GM19455 (cell line): ENCODE results near the gene CFAP58.

Experiments
- ATAC-seq: cut with Tn5 transposase; IDR thresholded peaks from one replicate; pipeline ENCODE4 v1.9.1; 2021; ENCODE audit not compliant: unreplicated experiment

The CFAP58 gene

DNA sequence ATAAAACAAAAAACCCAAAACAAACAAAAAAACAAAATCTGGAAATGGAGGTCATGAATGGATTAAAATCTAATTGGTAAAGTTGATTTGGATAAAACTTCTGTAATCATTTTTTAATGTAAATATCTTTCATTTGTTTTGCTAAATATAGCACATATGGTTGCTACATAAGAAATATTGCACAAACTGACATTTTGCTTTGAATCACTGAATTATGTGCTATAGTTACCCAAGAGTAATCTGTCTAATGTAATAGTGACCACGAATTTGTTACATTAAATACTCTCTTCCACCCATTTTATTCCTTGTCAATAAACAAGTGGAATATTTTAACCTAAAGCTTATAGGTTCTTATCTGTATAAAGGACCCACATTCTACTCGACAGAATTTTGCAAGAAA lies 6.2 kb downstream of the CFAP58 start:
- ATAC-seq, result no peak

DNA sequence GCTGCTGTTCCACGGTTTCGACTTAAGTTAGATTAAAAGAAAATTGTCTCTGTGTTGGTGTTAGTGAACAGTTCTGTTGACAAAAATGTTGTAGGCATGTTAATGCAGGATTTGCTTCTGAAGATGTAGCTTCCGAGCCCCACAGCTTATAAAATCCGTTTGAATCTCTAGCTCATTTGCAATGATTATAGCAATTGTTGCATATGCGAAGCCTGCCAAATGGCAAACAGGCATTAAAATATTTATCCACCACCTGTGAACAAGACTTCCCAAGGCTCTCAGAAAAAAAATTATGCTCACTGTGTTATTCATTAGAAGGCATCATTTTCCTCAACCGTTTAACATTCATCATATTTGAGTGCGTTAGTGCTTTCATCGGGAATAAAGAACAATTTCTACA lies 14.3 kb downstream of the CFAP58 start:
- ATAC-seq, result no peak

- ATAC-seq, result no peak
Observed at GRCh38 chr10:104368381-104368780, 14.7 kb downstream of the CFAP58 start.

GRCh38 chr10:104371753-104372152 lies 18.1 kb downstream of the CFAP58 start:
- ATAC-seq, result no peak

DNA sequence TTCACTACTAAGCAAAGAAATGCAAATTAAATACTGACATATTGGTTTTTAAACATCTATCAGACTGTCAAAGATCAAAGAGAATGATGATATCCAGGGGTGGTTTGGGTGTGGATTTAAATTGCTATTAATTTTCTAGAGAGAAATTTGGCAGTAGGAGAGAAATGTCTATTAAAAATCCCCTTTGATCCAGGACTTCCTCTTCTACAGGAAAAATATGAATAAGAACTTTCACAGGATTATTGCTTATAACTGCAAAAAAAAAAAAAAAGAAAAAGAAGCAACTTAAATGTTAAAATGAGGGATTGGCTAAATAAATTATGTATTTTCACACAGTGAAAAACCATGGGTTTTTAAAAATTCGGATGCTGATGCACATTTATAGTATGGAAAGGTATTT lies 21.0 kb downstream of the CFAP58 start:
- ATAC-seq, result no peak

DNA sequence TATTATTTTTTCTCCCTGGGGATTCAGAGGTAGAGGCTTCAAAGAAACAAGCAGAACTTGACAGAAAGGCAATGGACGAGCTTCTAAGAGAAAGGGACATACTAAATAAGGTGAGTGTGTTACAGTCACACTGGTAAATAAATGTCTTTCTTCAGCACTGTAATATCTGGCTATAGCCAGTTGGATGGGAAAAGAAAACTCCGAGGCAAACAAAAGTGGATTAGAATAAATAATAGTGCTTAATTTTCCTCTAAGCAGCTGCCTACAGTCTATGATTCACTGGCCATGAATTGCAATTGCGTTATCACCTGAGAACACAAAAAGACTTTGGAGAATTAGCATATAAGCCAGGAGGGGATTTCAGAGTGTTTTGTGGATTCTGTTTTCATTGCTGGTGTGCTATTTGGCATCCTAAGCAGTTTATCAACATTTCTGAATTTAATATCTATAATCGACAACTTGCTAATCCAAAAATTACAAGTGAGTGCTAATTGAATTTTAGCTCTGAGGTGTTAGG lies 23.2 kb downstream of the CFAP58 start:
- no peak for ATAC-seq

- no peak for ATAC-seq
Observed at GRCh38 chr10:104380336-104380735, 26.7 kb downstream of the CFAP58 start.

DNA sequence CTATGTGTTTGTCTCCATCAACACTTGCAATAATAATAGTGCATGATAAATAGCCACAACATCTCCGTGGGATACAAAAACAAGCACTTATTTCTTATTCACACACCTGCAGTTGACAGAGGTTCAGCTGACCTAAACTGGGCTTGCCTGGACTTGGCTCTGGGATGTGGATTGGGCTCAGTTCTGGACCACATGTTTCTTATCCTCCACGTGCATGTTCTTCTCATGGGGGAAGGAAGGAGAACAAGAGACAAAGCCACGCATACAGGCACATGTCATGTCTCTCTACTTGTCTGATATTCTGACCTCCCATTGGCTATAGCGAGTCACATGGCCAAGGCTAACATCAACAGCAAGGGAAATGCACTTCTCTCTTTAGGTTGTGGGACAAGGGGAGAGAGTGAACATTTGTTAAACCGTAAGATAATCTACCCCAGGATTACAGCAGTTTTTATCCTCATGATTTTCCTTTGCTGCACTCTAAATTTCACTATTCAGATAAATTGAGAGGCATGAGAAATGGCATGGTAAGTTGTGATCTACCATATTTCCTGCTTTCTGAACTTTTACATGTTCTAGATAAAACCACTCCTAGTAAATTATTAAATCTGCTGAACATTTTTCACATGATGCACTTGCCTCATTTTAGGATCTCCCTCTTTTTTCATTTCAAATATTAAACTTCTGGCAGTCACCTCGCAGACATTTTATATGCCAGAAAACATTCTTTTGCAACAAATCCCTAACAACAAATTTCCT lies 33.7 kb downstream of the CFAP58 start:
- ATAC-seq, result peak; percentile 53

GRCh38 chr10:104388830-104389229 lies 35.2 kb downstream of the CFAP58 start:
- ATAC-seq, result no peak

GRCh38 chr10:104391150-104391968 lies 37.7 kb downstream of the CFAP58 start:
- ATAC-seq, result no peak

DNA sequence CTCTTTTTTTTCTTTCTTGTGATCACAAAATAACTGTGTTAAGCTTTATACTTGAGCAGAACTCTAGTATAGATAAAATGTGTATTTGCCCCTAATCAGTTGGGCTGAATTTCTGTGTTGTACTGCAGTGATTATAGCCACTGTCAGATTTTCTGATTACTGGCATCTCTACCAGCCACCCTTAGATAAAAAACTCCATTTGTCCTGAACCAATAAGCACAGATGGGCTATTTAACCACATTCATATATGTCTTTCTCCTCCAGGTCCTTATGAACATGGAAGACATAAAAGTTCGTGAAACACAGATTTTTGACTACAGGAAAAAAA lies 38.3 kb downstream of the CFAP58 start:
- no peak for ATAC-seq

DNA sequence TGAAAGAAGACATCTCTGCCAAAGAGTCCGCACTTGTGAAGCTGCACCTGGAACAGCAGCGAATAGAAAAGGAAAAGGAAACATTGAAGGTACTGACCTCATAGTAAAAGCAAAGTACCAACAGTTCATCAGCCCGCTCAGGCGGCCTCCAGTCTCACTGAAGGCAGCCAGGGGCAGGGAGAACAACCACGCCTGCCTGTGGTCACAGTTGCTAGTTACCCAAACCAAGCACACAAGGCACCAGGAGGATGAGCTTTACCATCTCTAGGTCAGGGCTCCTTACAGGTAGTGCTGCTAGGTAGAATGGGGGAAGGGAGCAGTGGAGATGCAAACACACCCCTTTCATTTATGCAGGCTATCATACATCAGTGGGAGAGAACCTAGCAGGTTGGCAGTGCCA lies 39.8 kb downstream of the CFAP58 start:
- no peak for ATAC-seq

DNA sequence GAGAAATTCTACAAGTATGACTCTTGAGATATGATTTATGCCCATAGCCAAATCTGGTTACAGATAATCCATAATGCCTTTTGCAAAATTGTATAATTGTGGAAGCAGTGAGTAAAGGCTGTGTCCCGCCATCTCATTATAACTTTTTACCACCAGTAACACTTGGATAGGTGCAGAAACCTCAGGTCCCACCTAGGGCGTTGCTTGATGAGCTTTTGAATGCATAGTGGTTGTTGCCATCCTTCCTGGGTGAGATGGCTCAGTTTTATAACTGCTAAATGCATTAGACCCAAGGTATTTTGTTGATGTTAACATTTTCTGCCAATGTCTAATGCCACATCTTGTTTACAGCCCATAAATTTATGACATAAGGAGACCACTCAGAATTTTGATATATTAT lies 42.9 kb downstream of the CFAP58 start:
- ATAC-seq, result no peak

GRCh38 chr10:104403636-104404035 lies 50.0 kb downstream of the CFAP58 start:
- ATAC-seq, result no peak

GRCh38 chr10:104406715-104407650 lies 53.4 kb downstream of the CFAP58 start:
- no peak for ATAC-seq

GRCh38 chr10:104413528-104413927 lies 59.9 kb downstream of the CFAP58 start:
- no peak for ATAC-seq

DNA sequence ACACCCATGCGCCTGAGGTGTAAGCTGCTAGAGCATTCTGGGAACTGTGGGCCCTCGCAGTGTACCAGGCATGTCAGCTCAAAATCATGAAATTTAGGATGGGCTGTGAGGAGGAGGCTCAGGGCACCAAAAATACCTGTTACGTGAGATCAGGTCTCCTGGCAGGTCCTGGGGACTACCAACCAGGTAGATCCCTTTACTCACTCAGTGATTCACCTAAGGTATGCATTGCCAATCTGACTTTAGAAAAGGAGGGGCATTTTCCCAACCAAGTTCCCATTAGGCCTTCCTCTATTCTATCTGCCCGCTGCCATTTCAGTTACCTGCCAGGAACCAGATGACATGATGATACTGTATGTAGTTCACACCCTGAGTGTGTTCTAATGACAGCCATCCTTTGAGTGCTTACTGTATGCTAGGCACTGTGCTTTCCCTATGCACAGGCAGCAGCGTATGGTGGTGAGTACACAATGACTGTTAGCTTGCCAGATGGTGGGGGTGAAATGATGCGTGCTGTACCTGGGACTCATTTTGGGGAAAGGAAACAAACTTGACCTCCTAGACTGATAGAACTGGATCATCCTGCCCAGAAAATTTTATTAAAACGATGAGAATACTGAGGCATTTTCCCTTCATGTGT lies 62.0 kb downstream of the CFAP58 start:
- no peak for ATAC-seq

DNA sequence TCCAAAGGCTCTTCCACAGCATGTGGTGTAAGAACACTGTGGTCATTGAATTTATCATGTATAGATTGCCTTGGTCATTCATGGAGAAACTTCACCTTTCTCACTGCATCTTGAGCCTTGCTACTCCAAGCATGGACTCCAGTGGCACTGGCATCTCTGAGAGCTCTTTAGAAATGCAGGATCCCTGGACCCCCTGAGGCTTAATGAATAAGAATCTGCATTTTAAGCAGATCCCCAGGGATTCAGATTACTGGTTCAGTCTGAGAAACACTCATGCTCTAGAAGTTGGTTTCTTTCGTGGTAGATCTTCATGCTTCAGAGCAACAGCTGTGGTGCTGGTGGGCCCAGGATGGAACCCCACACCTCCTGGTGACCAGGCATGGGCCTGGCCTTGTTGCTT lies 63.2 kb downstream of the CFAP58 start:
- no peak for ATAC-seq

DNA sequence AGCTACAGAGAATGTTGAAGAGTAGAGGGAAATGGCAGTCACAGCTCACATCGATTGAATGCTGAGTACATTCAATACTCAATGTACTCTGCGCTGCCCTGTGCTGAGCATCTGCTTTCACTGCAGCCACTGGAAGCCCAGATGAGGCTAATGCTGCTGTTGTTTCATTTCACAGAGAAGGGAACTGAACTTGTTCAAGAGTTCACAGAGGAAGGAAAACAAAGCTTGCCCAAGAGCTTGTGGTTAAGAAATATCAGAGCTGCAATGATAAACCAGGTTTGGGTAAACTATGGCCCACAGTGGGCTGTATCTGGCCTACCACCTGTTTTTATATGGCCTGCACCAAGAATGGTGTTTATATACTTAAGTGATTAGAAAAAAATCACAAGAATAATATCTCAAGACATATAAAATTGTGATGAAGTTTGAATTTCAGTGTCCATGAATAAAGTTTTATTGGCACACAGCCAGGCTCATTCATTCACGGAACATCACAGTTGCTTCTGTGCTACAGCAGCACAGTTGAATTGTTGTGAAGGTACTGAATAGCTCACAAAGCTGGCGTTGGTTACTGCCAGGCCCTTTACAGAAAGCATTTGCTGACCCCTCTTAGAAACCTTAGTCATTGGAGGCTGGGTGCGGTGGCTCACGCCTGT lies 64.1 kb downstream of the CFAP58 start:
- ATAC-seq, result no peak

DNA sequence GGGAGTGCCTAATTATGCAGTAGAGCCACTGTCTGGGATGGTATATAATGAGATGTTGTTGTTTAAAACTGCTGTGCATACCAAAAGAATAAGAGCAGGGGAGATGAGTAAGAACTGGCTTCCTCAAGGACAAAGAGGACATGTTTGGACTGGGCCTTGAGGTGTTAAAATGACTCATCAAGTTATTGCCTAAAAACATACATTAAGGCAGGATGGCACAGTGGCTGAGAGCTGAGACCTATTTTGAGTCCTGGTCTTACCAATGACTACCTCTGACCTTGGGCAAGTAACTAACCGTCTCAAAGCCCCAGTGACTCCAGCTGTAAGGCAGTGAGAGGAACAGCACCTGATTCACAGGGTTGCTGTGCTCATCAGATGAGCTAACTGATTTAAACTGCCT lies 71.1 kb downstream of the CFAP58 start:
- peak; percentile 92 for ATAC-seq
